ENCODE results near the gene LSAMP. TPM values are rescaled to one million over a fixed set of nuclear protein-coding genes. Genes with fewer than 3 reads are reported as not detected.

LSAMP gene
- total and polyA plus RNA-seq, 2 of the 4 experiments (the other 2 are of a cell fraction), result 7.9 to 8.0 TPM

DNA sequence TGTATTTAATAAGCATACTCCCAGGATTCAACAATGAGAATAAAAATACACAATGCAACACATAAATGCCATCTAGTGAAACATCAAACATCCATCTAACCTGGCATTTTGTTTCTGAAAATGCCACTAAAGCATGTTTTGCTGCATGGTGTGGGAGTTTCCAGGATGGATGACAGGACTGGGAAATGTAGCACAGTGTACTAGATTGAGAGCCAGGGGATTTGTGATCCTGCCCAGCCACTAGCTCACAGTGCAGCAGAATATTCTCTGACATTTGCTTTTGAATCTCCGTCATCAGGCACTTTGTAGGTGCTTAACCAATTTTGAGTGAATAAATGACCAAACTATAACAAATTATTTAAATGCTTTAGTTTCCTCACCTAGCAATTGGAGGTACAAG lies 417.1 kb downstream of the LSAMP start:
- Histone ChIP-seq H2AK9ac (replicated peaks; ENCODE audit: low read depth, low read length, poor library complexity) (no peak overlapping the region), H3K9ac (ENCODE audit: low read depth, low read length) (no peak overlapping the region), H3K14ac (replicated peaks; ENCODE audit: low read depth, low read length) (no peak overlapping the region), H3K23ac (ENCODE audit: low read depth, low read length) (no peak overlapping the region), H2BK5ac (ENCODE audit: low read depth, low read length, poor library complexity, severe bottlenecking) (no peak overlapping the region), H3K79me1 (ENCODE audit: low read depth in 1 of 2, low read length in 2 of 2) (no peaks in the 10 kb centered on the region), H4K91ac (ENCODE audit: insufficient read depth, low read depth, low read length) (no peak overlapping the region), H2BK15ac (ENCODE audit: low read depth, low read length) (no peak overlapping the region), H4K5ac (ENCODE audit: low read depth, low read length) (no peak overlapping the region), H3K4me1 (ENCODE audit: control insufficient read depth, insufficient read depth, low read length) (no peaks in the 10 kb centered on the region), H3K27ac (ENCODE audit: insufficient read depth, low read length) (no peak overlapping the region), H3K9me3 (ENCODE audit: control insufficient read depth, insufficient read depth, low read length) (no peaks in the 10 kb centered on the region), H3K4me2 (ENCODE audit: low read depth, low read length) (no peak overlapping the region), H2BK120ac (ENCODE audit: low read depth, low read length) (no peak overlapping the region), H2BK20ac (ENCODE audit: low read depth, low read length) (no peak overlapping the region), H4K8ac (ENCODE audit: low read depth in 2 of 2, low read length in 2 of 2) (no peak overlapping the region), H2AFZ (replicated peaks; ENCODE audit: low read length, poor library complexity) (no peak overlapping the region), H3K18ac (ENCODE audit: low read depth, low read length) (no peak overlapping the region), H3K27me3 (ENCODE audit: control insufficient read depth, insufficient read depth, low read length) (no peaks in the 10 kb centered on the region), H3K4me3 (ENCODE audit: insufficient read depth, low read depth, low read length) (no peak overlapping the region), H4K20me1 (ENCODE audit: insufficient read depth, low read length) (no peaks in the 10 kb centered on the region), H3K56ac (ENCODE audit: extremely low read depth, insufficient read depth, low read length) (no peak overlapping the region), H3K9me1 (ENCODE audit: insufficient read depth, low read length) (no peaks in the 10 kb centered on the region), H3K4ac (ENCODE audit: low read depth, low read length) (no peak overlapping the region), H2AK5ac (ENCODE audit: low read depth, low read length) (no peak overlapping the region), H3K36me3 (ENCODE audit: control insufficient read depth, insufficient read depth, low read length) (no peaks in the 10 kb centered on the region)
- no TSS peak for BruUV-seq (replicated peaks)
- no CpG with 5 or more reads among the region's 1 CpG for WGBS, 2 experiments (ENCODE audit: extremely low coverage in 2 of 2, insufficient read length in 1 of 2)
- no peak for ATAC-seq (ENCODE audit: low read depth)
- in situ Hi-C loops (cut with MboI; ENCODE audit: low sequenced_read_pairs) (no loop called here), dilution Hi-C loops (cut with HindIII; ENCODE audit: low sequenced_read_pairs, unreplicated experiment) (no loop called here), intact Hi-C loops (cut with micrococcal nuclease) (no loop called here)
- POLR2A ChIA-PET (ENCODE audit: unreplicated experiment), result no interaction called here
- CTCF ChIA-PET, result no interaction called here
- TF ChIP-seq RAD21 (IDR thresholded peaks at IDR 0.05; ENCODE audit: low read length), result no peak
- TF ChIP-seq MAZ (IDR thresholded peaks at IDR 0.05; ENCODE audit: borderline replicate concordance, low read depth, low read length), result no peak
- TF ChIP-seq RFX5 (IDR thresholded peaks at IDR 0.05; ENCODE audit: low read depth, low read length), result no peak
- no peak for TF ChIP-seq MXI1 (IDR thresholded peaks at IDR 0.05; ENCODE audit: borderline replicate concordance, low read depth, low read length)
- no peak for TF ChIP-seq MAFK (IDR thresholded peaks at IDR 0.05; ENCODE audit: low read depth, low read length)
- TF ChIP-seq, protein P1, sequence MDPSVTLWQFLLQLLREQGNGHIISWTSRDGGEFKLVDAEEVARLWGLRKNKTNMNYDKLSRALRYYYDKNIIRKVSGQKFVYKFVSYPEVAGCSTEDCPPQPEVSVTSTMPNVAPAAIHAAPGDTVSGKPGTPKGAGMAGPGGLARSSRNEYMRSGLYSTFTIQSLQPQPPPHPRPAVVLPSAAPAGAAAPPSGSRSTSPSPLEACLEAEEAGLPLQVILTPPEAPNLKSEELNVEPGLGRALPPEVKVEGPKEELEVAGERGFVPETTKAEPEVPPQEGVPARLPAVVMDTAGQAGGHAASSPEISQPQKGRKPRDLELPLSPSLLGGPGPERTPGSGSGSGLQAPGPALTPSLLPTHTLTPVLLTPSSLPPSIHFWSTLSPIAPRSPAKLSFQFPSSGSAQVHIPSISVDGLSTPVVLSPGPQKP (IDR thresholded peaks at IDR 0.05; ENCODE audit: borderline replicate concordance, low read depth, low read length), result no peak
- TF ChIP-seq CEBPB (IDR thresholded peaks at IDR 0.05; ENCODE audit: low read depth, low read length), result no peak
- TF ChIP-seq SMC3 (IDR thresholded peaks at IDR 0.05; ENCODE audit: low read depth, low read length), result no peak
- TF ChIP-seq, protein P2, sequence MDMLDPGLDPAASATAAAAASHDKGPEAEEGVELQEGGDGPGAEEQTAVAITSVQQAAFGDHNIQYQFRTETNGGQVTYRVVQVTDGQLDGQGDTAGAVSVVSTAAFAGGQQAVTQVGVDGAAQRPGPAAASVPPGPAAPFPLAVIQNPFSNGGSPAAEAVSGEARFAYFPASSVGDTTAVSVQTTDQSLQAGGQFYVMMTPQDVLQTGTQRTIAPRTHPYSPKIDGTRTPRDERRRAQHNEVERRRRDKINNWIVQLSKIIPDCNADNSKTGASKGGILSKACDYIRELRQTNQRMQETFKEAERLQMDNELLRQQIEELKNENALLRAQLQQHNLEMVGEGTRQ (IDR thresholded peaks at IDR 0.05; ENCODE audit: low read depth, low read length), result no peak
- TF ChIP-seq NFE2L2 (IDR thresholded peaks at IDR 0.05; ENCODE audit: low read depth, low read length), result no peak
- TF ChIP-seq, protein P3, sequence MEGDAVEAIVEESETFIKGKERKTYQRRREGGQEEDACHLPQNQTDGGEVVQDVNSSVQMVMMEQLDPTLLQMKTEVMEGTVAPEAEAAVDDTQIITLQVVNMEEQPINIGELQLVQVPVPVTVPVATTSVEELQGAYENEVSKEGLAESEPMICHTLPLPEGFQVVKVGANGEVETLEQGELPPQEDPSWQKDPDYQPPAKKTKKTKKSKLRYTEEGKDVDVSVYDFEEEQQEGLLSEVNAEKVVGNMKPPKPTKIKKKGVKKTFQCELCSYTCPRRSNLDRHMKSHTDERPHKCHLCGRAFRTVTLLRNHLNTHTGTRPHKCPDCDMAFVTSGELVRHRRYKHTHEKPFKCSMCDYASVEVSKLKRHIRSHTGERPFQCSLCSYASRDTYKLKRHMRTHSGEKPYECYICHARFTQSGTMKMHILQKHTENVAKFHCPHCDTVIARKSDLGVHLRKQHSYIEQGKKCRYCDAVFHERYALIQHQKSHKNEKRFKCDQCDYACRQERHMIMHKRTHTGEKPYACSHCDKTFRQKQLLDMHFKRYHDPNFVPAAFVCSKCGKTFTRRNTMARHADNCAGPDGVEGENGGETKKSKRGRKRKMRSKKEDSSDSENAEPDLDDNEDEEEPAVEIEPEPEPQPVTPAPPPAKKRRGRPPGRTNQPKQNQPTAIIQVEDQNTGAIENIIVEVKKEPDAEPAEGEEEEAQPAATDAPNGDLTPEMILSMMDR (conservative IDR thresholded peaks at IDR 0.05; ENCODE audit: low read depth, low read length), result no peak
- TF ChIP-seq CHD1 (IDR thresholded peaks at IDR 0.05; ENCODE audit: low read depth, low read length), result no peak
- no peak for TF ChIP-seq RCOR1 (IDR thresholded peaks at IDR 0.05; ENCODE audit: insufficient replicate concordance, low read length)
- no peak for DNase-seq
